ENCODE measurements around the gene PTGR2. TPM values are rescaled to one million over a fixed set of nuclear protein-coding genes. Genes with fewer than 3 reads are reported as not detected.
A peak's percentile ranks its signal among the peaks of the same experiment; 100 is the strongest.

Gene PTGR2
- total and polyA plus RNA-seq, 2 of the 8 experiments (the other 6 are each of a cell fraction or from before 2014, with no cell fraction given) = 6.0 to 17.5 TPM

- no peak overlapping the region for H3K9ac ChIP-seq (replicated peaks in 1 of 4; ENCODE audit: extremely low read depth in 1 of 4, low read depth in 3 of 4, low read length in 3 of 4)
- no peak overlapping the region for H4K5ac ChIP-seq (ENCODE audit: insufficient read length, low read depth, low read length)
- no peak overlapping the region for H2AK5ac ChIP-seq (ENCODE audit: low read depth, low read length)
- H3K4ac ChIP-seq (replicated peaks; ENCODE audit: insufficient read length, low read depth, low read length) = no peak overlapping the region
- FAIRE-seq (no peak), DNase-seq (ENCODE audit: low read depth in 1 of 2, low spot score in 2 of 2) (no peak)
- H4K20me1 ChIP-seq (replicated peaks in 1 of 2; ENCODE audit: control insufficient read depth in 1 of 2, insufficient read depth in 2 of 2, low read length in 2 of 2) = no peaks in the 10 kb centered on the region
- no peaks in the 10 kb centered on the region for H3K79me1 ChIP-seq (ENCODE audit: low read depth, low read length)
- H3K4me3 ChIP-seq (ENCODE audit: extremely low read depth in 1 of 4, insufficient read depth in 2 of 4, low read depth in 3 of 4, low read length in 4 of 4) = no peak overlapping the region
- no peaks in the 10 kb centered on the region for H3K9me3 ChIP-seq (ENCODE audit: insufficient read depth in 2 of 2, low read depth in 1 of 2, low read length in 1 of 2)
- H3K18ac ChIP-seq (ENCODE audit: extremely low read depth, low read length) = no peak overlapping the region
- H3K56ac ChIP-seq (replicated peaks; ENCODE audit: insufficient read length, low read depth, low read length) = peak overlapping the region; percentile 17
- H3K4me2 ChIP-seq (ENCODE audit: insufficient read depth in 1 of 2, low read depth in 2 of 2, low read length in 2 of 2) = peak overlapping the region in 1 of 2 experiments; percentile 22; a peak in 1 of 4 replicates
- H3K27ac ChIP-seq (ENCODE audit: low read depth, low read length) = no peak overlapping the region
- no peak overlapping the region; the same call in 1 of the 2 replicates for H2BK12ac ChIP-seq (ENCODE audit: low read depth, low read length)
- no peak overlapping the region for H2BK20ac ChIP-seq (ENCODE audit: low read length)
- 0 out of 2 replicates have a peak overlapping the region, but pooled peaks have one; percentile 14 for H2AFZ ChIP-seq (ENCODE audit: low read length)
- peaks cover 6 to 12% (median 10%) of the 10 kb centered on the region in 4 experiments; a peak in 6 of 7 replicates for H3K4me1 ChIP-seq (replicated peaks in 1 of 4; ENCODE audit: control insufficient read depth in 3 of 4, insufficient read depth in 4 of 4, low read length in 3 of 4)
- H2BK5ac ChIP-seq (ENCODE audit: low read depth, low read length) = no peak overlapping the region
- no peak overlapping the region for H2BK120ac ChIP-seq (replicated peaks; ENCODE audit: low read depth, low read length)
- H4K8ac ChIP-seq (ENCODE audit: extremely low read depth, insufficient read depth, low read length) = no peak overlapping the region
- no peak overlapping the region for H3K14ac ChIP-seq (ENCODE audit: insufficient read length)
- ChIA-PET POLR2A (ENCODE audit: partially characterized antibody) (interaction anchor here (1.7 kb wide), 1 partner anchor 19 kb away, joined by 4 read pairs; no protein-coding TSS in a partner anchor), CTCF (ENCODE audit: partially characterized antibody) (interaction anchor here (0.8 to 1.3 kb wide), 3 partner anchors 10 to 76 kb away, joined by 3 to 4 read pairs (median 3); no protein-coding TSS in a partner anchor)
- 76% methylated on average over 4 of the region's 4 CpGs; no CpG with 5 or more reads in 1 of the 2 experiments for WGBS, 2 experiments (ENCODE audit: extremely low coverage in 1 of 2, insufficient coverage in 1 of 2, insufficient read length in 1 of 2, insufficient replicate concordance in 2 of 2, low coverage in 1 of 2, low lambda C conversion rate in 2 of 2, missing lambda C conversion rate in 1 of 2)
- no peaks in the 10 kb centered on the region for H3K36me3 ChIP-seq (ENCODE audit: control insufficient read depth in 2 of 4, insufficient read depth in 4 of 4, low read length in 3 of 4)
- no peak overlapping the region for H3K23ac ChIP-seq (ENCODE audit: insufficient read length)
- no peak overlapping the region for H4K91ac ChIP-seq (replicated peaks; ENCODE audit: insufficient read length, low read length)
- H3K23me2 ChIP-seq (ENCODE audit: low read depth, low read length) = no peaks in the 10 kb centered on the region
- H3K79me2 ChIP-seq (ENCODE audit: control insufficient read depth in 1 of 2, insufficient read depth in 2 of 2, low read length in 2 of 2) = no peaks in the 10 kb centered on the region; a peak in 1 of 4 replicates
- no peaks in the 10 kb centered on the region for H3K27me3 ChIP-seq (replicated peaks in 1 of 4; ENCODE audit: control insufficient read depth in 3 of 4, extremely low read depth in 1 of 4, insufficient read depth in 3 of 4, low read length in 3 of 4)
- H2BK15ac ChIP-seq (ENCODE audit: low read length) = 0 out of 2 replicates have a peak overlapping the region, but pooled peaks have one; percentile 40
- TF ChIP-seq CREB1 (IDR thresholded peaks at IDR 0.05) = no peak
Observed at GRCh38 chr14:73834261-73834625, 17.4 kb upstream of the PTGR2 start.
